Measurements from ENCODE around the gene GULP1.

DNA sequence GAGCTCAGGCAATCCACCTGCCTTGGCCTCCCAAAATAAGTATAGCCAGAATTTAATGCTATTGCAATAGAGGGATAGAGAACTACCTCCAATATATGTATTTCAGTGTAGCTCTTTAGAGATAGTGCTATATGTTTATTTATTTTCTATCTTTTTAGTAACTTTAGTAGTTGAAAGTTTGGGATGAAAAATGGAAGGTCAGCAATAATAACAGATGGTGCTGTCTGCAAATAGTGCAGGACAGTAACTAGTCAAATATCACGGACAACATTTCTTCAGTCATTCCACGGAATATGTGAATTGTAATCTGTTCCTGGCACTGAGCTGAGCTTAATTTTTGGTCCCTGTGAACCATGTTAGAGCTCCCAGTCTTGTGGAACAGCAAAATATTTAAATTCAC, 43.2 kb upstream of the GULP1 start:
- TF ChIP-seq, protein P1, sequence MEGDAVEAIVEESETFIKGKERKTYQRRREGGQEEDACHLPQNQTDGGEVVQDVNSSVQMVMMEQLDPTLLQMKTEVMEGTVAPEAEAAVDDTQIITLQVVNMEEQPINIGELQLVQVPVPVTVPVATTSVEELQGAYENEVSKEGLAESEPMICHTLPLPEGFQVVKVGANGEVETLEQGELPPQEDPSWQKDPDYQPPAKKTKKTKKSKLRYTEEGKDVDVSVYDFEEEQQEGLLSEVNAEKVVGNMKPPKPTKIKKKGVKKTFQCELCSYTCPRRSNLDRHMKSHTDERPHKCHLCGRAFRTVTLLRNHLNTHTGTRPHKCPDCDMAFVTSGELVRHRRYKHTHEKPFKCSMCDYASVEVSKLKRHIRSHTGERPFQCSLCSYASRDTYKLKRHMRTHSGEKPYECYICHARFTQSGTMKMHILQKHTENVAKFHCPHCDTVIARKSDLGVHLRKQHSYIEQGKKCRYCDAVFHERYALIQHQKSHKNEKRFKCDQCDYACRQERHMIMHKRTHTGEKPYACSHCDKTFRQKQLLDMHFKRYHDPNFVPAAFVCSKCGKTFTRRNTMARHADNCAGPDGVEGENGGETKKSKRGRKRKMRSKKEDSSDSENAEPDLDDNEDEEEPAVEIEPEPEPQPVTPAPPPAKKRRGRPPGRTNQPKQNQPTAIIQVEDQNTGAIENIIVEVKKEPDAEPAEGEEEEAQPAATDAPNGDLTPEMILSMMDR (IDR thresholded peaks at IDR 0.05), result no peak
- no peak for TF ChIP-seq POLR2A (IDR thresholded peaks at IDR 0.05)
